ENCODE measurements around the gene TSKS. TPM values are rescaled to one million over a fixed set of nuclear protein-coding genes. Genes with fewer than 3 reads are reported as not detected.

TSKS gene
- total RNA-seq, 1 donor from 2014 or later, result 0.31 TPM

DNA sequence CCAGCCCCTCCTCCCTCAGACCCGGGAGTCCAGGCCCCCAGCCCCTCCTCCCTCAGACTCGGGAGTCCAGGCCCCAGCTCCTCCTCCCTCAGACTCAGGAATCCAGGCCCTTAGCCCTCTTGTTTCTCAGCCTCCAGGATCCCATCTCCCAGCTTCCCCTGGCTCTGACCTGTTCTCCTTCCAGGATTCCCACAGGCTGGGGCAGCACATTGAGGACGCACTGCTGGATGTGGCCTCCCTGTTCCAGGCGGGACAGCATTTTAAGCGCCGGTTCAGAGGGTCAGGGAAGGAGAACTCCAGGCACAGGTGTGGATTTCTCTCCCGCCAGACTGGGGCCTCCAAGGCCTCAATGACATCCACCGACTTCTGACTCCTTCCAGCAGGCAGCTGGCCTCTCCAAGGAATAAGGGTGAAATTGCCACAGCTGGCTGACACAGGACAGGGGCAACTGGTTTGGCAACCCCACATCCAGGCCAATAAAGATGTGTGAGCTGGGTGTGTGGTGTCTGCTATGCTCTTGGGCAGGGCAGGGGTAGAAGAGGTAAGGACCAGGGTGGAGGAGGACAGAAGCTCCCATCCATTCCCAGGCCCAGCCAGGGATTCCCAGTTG is 49.8 kb downstream of the TSKS start:
- DNase-seq, result no peak

- DNase-seq, result peak; percentile 14
Observed at GRCh38 chr19:49712397-49712859, 50.7 kb downstream of the TSKS start.

DNA sequence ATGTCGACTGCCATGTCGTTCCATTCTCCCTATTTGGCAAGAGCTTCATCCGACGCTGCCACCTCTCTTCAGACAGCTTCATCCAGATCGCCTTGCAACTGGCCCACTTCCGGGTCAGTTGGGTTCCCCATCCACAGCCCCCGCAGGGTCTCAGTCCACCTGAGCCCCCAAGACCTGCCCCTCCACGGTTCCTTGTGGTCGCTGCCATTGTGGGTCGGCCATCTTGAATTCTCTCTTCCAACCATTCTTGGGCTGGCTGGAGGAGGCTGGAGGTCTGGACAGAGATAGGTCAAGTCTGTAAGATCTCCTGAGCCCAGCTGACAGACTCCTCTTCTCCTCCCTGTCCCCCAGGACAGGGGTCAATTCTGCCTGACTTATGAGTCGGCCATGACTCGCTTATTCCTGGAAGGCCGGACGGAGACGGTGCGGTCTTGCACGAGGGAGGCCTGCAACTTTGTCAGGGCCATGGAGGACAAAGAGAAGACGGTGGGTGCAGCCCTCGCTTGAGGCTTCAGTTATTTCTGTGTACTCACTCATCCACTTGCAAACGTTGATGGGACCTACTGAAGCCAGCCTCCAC is 52.6 kb downstream of the TSKS start:
- DNase-seq, result no peak

GRCh38 chr19:49705919-49706318 is 57.2 kb downstream of the TSKS start:
- no peak for DNase-seq

GRCh38 chr19:49704888-49705642 is 58.0 kb downstream of the TSKS start:
- DNase-seq, result no peak

GRCh38 chr19:49701271-49701786 is 61.8 kb downstream of the TSKS start:
- DNase-seq, result no peak

DNA sequence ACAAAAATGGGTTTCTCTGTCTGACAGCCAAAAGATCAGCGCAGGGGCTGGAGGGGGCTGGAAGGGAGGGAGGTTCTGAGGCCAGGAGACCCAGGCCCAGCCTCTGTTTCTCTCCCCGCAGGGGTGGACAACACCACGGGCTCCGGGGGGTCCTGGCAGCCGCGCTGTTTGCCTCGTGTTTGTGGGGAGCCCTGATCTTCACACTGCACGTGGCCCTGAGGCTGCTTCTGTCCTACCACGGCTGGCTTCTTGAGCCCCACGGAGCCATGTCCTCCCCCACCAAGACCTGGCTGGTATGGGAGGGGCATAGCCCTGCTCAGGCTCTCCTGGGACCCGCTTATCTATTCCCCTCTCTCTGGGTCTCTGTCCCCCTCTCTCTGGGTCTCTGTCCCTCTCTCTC is 62.5 kb downstream of the TSKS start:
- DNase-seq, result no peak

DNA sequence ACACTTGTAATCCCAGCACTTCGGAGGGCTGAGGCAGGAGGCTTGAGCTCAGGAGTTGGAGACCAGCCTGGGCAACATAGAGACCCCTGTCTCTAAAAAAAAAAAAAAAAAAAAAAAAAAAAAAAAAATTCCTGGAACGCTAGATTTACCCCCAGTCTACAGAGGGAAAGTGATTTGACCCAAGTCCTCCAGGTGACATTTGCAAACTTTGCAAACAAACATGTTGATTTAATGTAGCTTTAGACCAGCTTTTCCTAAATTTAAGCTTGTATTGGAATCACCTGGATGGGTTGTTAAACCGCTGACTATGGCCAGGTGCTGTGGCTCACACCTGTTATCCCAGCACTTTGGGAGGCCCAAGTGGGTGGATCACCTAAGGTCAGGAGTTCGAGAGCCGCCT is 63.7 kb downstream of the TSKS start:
- no peak for DNase-seq

- DNase-seq, result no peak
Observed at GRCh38 chr19:49696865-49697264, 66.2 kb downstream of the TSKS start.

DNA sequence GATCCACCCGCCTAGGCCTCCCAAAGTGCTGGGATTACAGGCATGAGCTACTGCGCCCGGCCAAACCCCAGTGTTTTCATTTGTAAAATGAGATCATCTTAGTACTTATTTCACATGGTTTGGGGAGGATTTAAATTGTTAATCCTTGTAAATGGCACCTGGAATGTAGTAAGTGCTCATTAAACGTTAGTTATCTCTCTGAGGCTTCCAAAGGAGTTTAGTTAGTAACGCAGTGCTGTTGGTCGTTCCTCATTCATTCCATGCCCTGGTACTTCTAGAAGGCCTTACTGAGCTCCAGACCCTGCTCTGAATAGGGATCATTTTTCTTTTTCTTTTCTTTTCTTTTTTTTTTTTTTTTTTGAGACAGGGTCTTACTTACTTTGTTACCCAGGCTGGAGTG is 67.0 kb downstream of the TSKS start:
- no peak for DNase-seq

DNA sequence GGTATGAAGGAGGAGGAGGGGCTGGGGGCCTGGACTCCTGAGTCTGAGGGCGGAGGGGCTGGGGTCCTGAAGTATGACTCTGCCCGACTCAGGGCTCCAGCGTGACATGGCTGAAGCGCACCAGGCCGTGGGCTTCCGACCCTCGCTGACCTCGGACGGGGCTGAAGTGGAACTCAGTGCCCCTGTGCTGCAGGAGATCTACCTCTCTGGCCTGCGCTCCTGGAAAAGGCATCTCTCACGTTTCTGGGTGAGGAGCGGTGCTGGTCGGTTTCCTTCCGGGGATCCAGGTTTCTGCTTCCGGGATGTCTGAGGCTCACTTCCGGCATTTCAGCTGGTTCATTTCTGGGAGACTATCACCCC is 71.0 kb downstream of the TSKS start:
- DNase-seq, result peak; percentile 4

GRCh38 chr19:49691243-49692146 is 71.6 kb downstream of the TSKS start:
- DNase-seq, result peak; percentile 69

GRCh38 chr19:49690656-49691242 is 72.4 kb downstream of the TSKS start, which contains the start of gene CPT1C:
TSS of gene CPT1C (plus strand) at chr19:49691116. CDS start at chr19:49692253, 1,137 bp downstream.
- peak; percentile 91 for DNase-seq

GRCh38 chr19:49690079-49690655 is 72.9 kb downstream of the TSKS start:
- no peak for DNase-seq

Small RNAs within 50 kb of the gene (small RNA-seq; reads per million reads assigned to genes)
- gene MIR6799 (not detected), gene RNU6-841P (not detected)

Other genes starting within 250 kb of the TSKS start
- 2.3 TPM for gene RCN3, start 235.3 kb downstream of the TSKS start, total RNA-seq
- gene NOSIP, start 182.8 kb downstream of the TSKS start, total RNA-seq, result 22.8 TPM
- gene PRRG2, start 182.0 kb downstream of the TSKS start, total RNA-seq, result 0.31 TPM
- 2.5 TPM for gene PRR12, start 172.1 kb downstream of the TSKS start, total RNA-seq
- gene RRAS, start 123.2 kb downstream of the TSKS start, total RNA-seq, result 1.1 TPM
- gene SCAF1, start 121.1 kb downstream of the TSKS start, total RNA-seq, result 11.5 TPM
- gene IRF3, start 97.4 kb downstream of the TSKS start, total RNA-seq, result 8.1 TPM
- gene BCL2L12, start 97.4 kb downstream of the TSKS start, total RNA-seq, result not detected
- 177 TPM for gene PRMT1, start 86.0 kb downstream of the TSKS start, total RNA-seq
- gene ADM5, start 73.7 kb downstream of the TSKS start, total RNA-seq, result 0.78 TPM
- gene CPT1C, start 72.2 kb downstream of the TSKS start, total RNA-seq, result 42.1 TPM
- 49.0 TPM for gene AP2A1, start 3.7 kb upstream of the TSKS start, total RNA-seq
- gene FUZ, start 50.0 kb upstream of the TSKS start, total RNA-seq, result 21.7 TPM
- 12.8 TPM for gene MED25, start 55.0 kb upstream of the TSKS start, total RNA-seq
- gene PTOV1, start 87.9 kb upstream of the TSKS start, total RNA-seq, result 99.2 TPM
- 24.0 TPM for gene PNKP, start 104.3 kb upstream of the TSKS start, total RNA-seq
- 3.9 TPM for gene AKT1S1, start 114.0 kb upstream of the TSKS start, total RNA-seq
- gene TBC1D17, start 114.4 kb upstream of the TSKS start, total RNA-seq, result 6.1 TPM
- not detected for gene IL4I1, start 133.6 kb upstream of the TSKS start, total RNA-seq
- gene ATF5, start 165.9 kb upstream of the TSKS start, total RNA-seq, result 8.6 TPM
- 23.9 TPM for gene NUP62, start 166.2 kb upstream of the TSKS start, total RNA-seq
- gene SIGLEC11, start 197.9 kb upstream of the TSKS start, total RNA-seq, result 0.31 TPM

All from occipital lobe (tissue), 3 donors.